ENCODE results near the gene CNDP2. TPM values are rescaled to one million over a fixed set of nuclear protein-coding genes. Genes with fewer than 3 reads are reported as not detected.

CNDP2 gene
- total RNA-seq, 1 experiment from 2014 or later, result 75.3 TPM

- no peak for TF ChIP-seq CTCF (conservative IDR thresholded peaks at IDR 0.05; ENCODE audit: low read depth, low read length)
- no peak for TF ChIP-seq EZH2 (IDR thresholded peaks at IDR 0.05; ENCODE audit: borderline replicate concordance, low read depth, low read length, poor library complexity, severe bottlenecking)
- H3K27ac ChIP-seq (ENCODE audit: low read depth, low read length, poor library complexity, severe bottlenecking), result no peak overlapping the region
- ChIA-PET CTCF (no interaction called here), POLR2A (ENCODE audit: low non-redundant PET) (no interaction called here)
- H3K4me3 ChIP-seq (ENCODE audit: low read depth, low read length, poor library complexity, severe bottlenecking), result no peak overlapping the region
- no TSS peak for BruUV-seq (replicated peaks)
- H3K9me3 ChIP-seq (ENCODE audit: low read depth, low read length, poor library complexity, severe bottlenecking), result no peaks in the 10 kb centered on the region
- DNase-seq (ENCODE audit: low spot score), result no peak
- no peaks in the 10 kb centered on the region for H3K36me3 ChIP-seq (ENCODE audit: insufficient read depth, low read length, poor library complexity, severe bottlenecking)
- intact Hi-C loops (cut with micrococcal nuclease; ENCODE audit: unreplicated experiment), result no loop called here
- peaks cover 29% of the 10 kb centered on the region for H3K27me3 ChIP-seq (replicated peaks; ENCODE audit: insufficient read depth, low read depth, low read length, poor library complexity)
- no peaks in the 10 kb centered on the region for H3K4me1 ChIP-seq (ENCODE audit: insufficient read depth, low read length, poor library complexity, severe bottlenecking)
Observed at GRCh38 chr18:74447404-74448152, 48.6 kb upstream of the CNDP2 start.

- POLR2A ChIA-PET (ENCODE audit: low non-redundant PET), result no interaction called here
- H3K27me3 ChIP-seq (replicated peaks; ENCODE audit: insufficient read depth, low read depth, low read length, poor library complexity), result peaks cover 35% of the 10 kb centered on the region
- intact Hi-C loops (cut with micrococcal nuclease; ENCODE audit: unreplicated experiment), result no loop called here
- CTCF ChIA-PET, result no interaction called here
- TF ChIP-seq EZH2 (IDR thresholded peaks at IDR 0.05; ENCODE audit: borderline replicate concordance, low read depth, low read length, poor library complexity, severe bottlenecking) (no peak), CTCF (conservative IDR thresholded peaks at IDR 0.05; ENCODE audit: low read depth, low read length) (no peak)
- H3K27ac ChIP-seq (ENCODE audit: low read depth, low read length, poor library complexity, severe bottlenecking), result no peak overlapping the region
- no peaks in the 10 kb centered on the region for H3K9me3 ChIP-seq (ENCODE audit: low read depth, low read length, poor library complexity, severe bottlenecking)
- BruUV-seq (replicated peaks), result no TSS peak
- no peaks in the 10 kb centered on the region for H3K4me1 ChIP-seq (ENCODE audit: insufficient read depth, low read length, poor library complexity, severe bottlenecking)
- no peak for DNase-seq (ENCODE audit: low spot score)
- no peak overlapping the region for H3K4me3 ChIP-seq (ENCODE audit: low read depth, low read length, poor library complexity, severe bottlenecking)
- H3K36me3 ChIP-seq (ENCODE audit: insufficient read depth, low read length, poor library complexity, severe bottlenecking), result no peaks in the 10 kb centered on the region
Observed at GRCh38 chr18:74450626-74451025, 45.5 kb upstream of the CNDP2 start.

- Histone ChIP-seq H3K27ac (ENCODE audit: low read depth, low read length, poor library complexity, severe bottlenecking) (no peak overlapping the region), H3K4me3 (ENCODE audit: low read depth, low read length, poor library complexity, severe bottlenecking) (no peak overlapping the region), H3K36me3 (ENCODE audit: insufficient read depth, low read length, poor library complexity, severe bottlenecking) (no peaks in the 10 kb centered on the region), H3K27me3 (replicated peaks; ENCODE audit: insufficient read depth, low read depth, low read length, poor library complexity) (peaks cover 40% of the 10 kb centered on the region), H3K4me1 (ENCODE audit: insufficient read depth, low read length, poor library complexity, severe bottlenecking) (no peaks in the 10 kb centered on the region), H3K9me3 (ENCODE audit: low read depth, low read length, poor library complexity, severe bottlenecking) (no peaks in the 10 kb centered on the region)
- BruUV-seq (replicated peaks), result no TSS peak
- CTCF ChIA-PET, result no interaction called here
- no peak for DNase-seq (ENCODE audit: low spot score)
- intact Hi-C loops (cut with micrococcal nuclease; ENCODE audit: unreplicated experiment), result no loop called here
- POLR2A ChIA-PET (ENCODE audit: low non-redundant PET), result no interaction called here
- TF ChIP-seq CTCF (conservative IDR thresholded peaks at IDR 0.05; ENCODE audit: low read depth, low read length), result no peak
- no peak for TF ChIP-seq EZH2 (IDR thresholded peaks at IDR 0.05; ENCODE audit: borderline replicate concordance, low read depth, low read length, poor library complexity, severe bottlenecking)
Observed at GRCh38 chr18:74451148-74451547, 45.0 kb upstream of the CNDP2 start.

Data from A673 (cell line).